Activated T-cell treated with anti-CD3 and anti-CD28 coated beads, Interleukin-2, amount 50 U/mL, for 4 hours (primary cell): ENCODE measurements around the gene ECE2. TPM values are rescaled to one million over a fixed set of nuclear protein-coding genes. Genes with fewer than 3 reads are reported as not detected.
"Not testable (repeated sequence)": the region's sequence is repeated elsewhere in the genome, so short reads cannot be mapped to it uniquely, and the experiment has no call there.

ENCODE experiments used
- ATAC-seq, 2 donors: fragments of 200-7000 bp; cut with Tn5 transposase; one replicate each; pipeline ENCODE4 v1.10.0; 2021
- DNase-seq: peaks from one replicate; pipeline ENCODE4 v3.0.0-alpha.2; 2020
- H3K27me3 Mint-ChIP-seq: one replicate; pipeline ENCODE4 v1.8.0; 2021; ENCODE audit warnings: low read depth, mixed read lengths
- H3K36me3 Mint-ChIP-seq: one replicate; pipeline ENCODE4 v1.8.0; 2022; ENCODE audit warnings: mixed read lengths; ENCODE audit not compliant: insufficient read depth
- H3K4me1 Mint-ChIP-seq: one replicate; pipeline ENCODE4 v1.8.0; 2021; ENCODE audit warnings: low read depth, mixed read lengths
- H3K4me3 Mint-ChIP-seq: one replicate; pipeline ENCODE4 v1.8.0; 2021; ENCODE audit warnings: mild to moderate bottlenecking, moderate library complexity, mixed read lengths
- H3K9me3 Mint-ChIP-seq: one replicate; pipeline ENCODE4 v1.8.0; 2021; ENCODE audit warnings: mixed read lengths
- total RNA-seq, 3 donors: library from RNA; stranded (reverse); gene quantifications; one replicate each; pipeline ENCODE4 v1.2.1, GENCODE V29; 2021

ECE2 gene
- total RNA-seq, 3 donors from 2014 or later = not detected

DNA sequence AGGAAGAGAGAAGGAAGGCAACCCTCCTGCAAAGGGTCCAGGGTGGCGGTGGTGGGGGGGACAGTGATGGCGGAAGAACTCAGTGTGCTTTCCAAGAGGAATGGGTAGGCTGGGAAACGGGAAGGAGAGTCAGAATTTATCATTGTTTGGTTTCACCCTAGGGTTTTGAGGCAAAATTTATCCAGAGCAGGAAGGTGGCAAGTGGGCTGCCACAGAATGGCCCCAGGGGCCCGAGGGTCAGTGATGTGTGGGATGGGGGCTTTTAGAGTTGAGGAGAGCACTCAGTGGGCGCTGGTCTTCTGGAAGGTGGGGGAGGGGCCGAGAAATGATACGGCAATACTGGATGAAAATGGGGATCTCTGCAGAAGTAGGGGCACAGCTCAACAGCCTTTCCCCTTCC is 62.2 kb downstream of the ECE2 start:
- no peak for ATAC-seq
- DNase-seq = no peak

DNA sequence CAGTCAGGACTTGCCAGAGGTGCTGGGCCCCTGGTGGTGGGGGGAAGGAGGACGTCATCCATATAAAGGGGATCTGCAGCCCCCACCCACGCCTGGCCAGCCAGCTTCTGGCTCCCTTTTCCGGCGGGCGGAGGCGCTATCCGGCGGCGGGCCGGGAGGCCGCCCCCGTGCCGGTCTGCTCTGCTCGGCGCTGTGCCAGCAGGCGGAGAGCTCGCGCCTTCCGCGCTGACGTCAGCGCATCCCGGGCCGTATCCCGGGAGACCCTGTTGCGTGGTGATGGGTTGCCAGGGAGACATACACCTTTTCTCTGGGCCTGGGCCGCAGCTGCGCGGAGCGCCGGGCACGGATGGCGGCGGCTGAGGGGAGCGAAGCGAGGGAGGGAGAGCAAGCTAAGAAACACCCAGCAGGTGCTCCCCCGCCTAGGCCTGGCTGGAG is 62.7 kb downstream of the ECE2 start:
- Mint-ChIP-seq H3K36me3 (peaks cover 19% of the 10 kb centered on the region), H3K27me3 (no peaks in the 10 kb centered on the region), H3K4me3 (no peak overlapping the region), H3K9me3 (no peaks in the 10 kb centered on the region), H3K4me1 (peaks cover 44% of the 10 kb centered on the region)
- DNase-seq (no peak), ATAC-seq (no peak)

More for the DNA sequence above, 62.2 kb downstream of the ECE2 start:
- Mint-ChIP-seq H3K36me3 (peaks cover 25% of the 10 kb centered on the region), H3K4me3 (peak overlapping the region; percentile 49), H3K4me1 (peaks cover 50% of the 10 kb centered on the region), H3K9me3 (no peaks in the 10 kb centered on the region), H3K27me3 (no peaks in the 10 kb centered on the region)

DNA sequence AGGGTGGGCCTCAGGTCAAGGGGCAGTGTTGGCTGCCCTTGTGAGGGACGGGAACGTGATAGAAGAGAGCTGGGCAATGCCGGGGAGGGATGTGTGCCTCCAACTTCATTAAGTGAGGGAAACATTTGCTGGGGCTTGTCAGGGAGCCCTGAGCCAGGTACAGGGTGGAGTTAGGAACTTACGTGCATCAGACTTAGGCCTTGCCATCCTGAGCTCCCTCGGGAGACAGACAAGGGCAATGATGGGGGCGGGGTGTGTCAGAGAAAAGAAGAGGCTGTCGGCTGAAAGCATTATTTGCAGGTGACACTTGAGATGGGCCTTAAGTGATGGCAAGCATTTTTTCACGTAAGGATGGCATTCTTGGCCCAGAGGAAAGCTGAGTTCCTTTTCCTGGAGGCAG is 63.2 kb downstream of the ECE2 start:
- H3K4me1 Mint-ChIP-seq = peaks cover 40% of the 10 kb centered on the region
- peaks cover 15% of the 10 kb centered on the region for H3K36me3 Mint-ChIP-seq
- no peak overlapping the region for H3K4me3 Mint-ChIP-seq
- no peak for ATAC-seq
- no peaks in the 10 kb centered on the region for H3K27me3 Mint-ChIP-seq
- DNase-seq = no peak
- no peaks in the 10 kb centered on the region for H3K9me3 Mint-ChIP-seq

DNA sequence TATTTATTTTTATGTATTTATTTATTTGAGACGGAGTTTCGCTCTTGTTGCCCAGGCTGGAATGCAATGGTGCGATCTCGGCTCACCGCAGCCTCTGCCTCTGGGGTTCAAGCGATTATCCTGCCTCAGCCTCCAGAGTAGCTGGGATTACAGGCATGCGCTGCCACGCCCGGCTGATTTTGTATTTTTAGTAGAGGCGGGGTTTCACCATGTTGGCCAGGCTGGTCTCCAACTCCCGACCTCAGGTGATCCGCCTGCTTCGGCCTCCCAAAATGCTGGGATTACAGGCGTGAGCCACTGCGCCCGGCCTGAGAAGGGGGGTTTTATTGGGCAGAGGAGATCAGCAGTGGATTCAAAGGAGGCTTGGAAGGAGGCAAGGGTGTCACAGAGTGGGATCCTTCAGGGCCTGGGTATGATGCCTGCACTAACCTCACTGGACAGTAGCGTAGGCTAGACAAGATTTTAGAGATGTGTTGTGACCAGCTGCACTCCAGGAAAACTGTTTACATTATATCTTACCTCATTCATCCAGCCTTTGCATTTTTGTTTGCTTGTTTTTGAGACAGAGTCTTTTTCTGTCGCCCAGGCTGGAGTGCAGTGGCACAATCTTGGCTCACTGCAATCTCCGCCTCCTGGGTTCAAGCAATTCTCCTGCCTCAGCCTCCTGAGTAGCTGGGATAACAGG is 63.8 kb downstream of the ECE2 start:
- H3K4me3 Mint-ChIP-seq, H3K36me3 Mint-ChIP-seq, H3K9me3 Mint-ChIP-seq, H3K27me3 Mint-ChIP-seq, DNase-seq, ATAC-seq: not testable (repeated sequence)
- peaks cover 34% of the 10 kb centered on the region for H3K4me1 Mint-ChIP-seq

DNA sequence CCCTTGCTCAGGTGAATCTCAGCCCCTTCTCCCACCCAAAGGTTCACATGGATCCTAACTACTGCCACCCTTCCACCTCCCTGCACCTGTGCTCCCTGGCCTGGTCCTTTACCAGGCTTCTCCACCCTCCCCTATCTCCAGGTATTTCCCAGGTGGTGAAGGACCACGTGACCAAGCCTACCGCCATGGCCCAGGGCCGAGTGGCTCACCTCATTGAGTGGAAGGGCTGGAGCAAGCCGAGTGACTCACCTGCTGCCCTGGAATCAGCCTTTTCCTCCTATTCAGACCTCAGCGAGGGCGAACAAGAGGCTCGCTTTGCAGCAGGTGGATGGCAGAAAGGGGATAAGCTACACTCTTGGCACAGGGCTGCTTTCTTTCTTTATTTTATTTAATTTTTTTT is 66.1 kb downstream of the ECE2 start:
- Mint-ChIP-seq H3K27me3 (no peaks in the 10 kb centered on the region), H3K4me3 (no peak overlapping the region), H3K4me1 (peaks cover 19% of the 10 kb centered on the region), H3K36me3 (peaks cover 10% of the 10 kb centered on the region), H3K9me3 (no peaks in the 10 kb centered on the region)
- ATAC-seq (no peak), DNase-seq (no peak)

Other genes with a start within 250 kb of the ECE2 start
- not detected for gene HTR3D, start 244.3 kb upstream of the ECE2 start, total RNA-seq
- gene HTR3C, start 223.0 kb upstream of the ECE2 start, total RNA-seq = not detected
- not detected for gene HTR3E, start 179.0 kb upstream of the ECE2 start, total RNA-seq
- gene EIF2B5, start 140.7 kb upstream of the ECE2 start, total RNA-seq = 10 to 100 TPM; 91.7 to 94.5 (median 92.6) TPM
- 10 to 100 TPM; 38.7 to 46.4 (median 40.3) TPM for gene DVL3, start 120.6 kb upstream of the ECE2 start, total RNA-seq
- 100 to 1,000 TPM; 242 to 255 (median 251) TPM for gene AP2M1, start 101.2 kb upstream of the ECE2 start, total RNA-seq
- gene ABCF3, start 89.8 kb upstream of the ECE2 start, total RNA-seq = 10 to 100 TPM; 79.7 to 91.2 (median 84.4) TPM
- under 1 TPM in 1 of 3 donors, not detected in 2; 0.16 TPM for gene VWA5B2, start 46.4 kb upstream of the ECE2 start, total RNA-seq
- 10 to 100 TPM; 89.9 to 93.7 (median 92.5) TPM for gene ALG3, start 27.1 kb upstream of the ECE2 start, total RNA-seq
- 10 to 100 TPM; 15.2 to 19.7 (median 18.1) TPM for gene EEF1AKMT4, start 26.4 kb upstream of the ECE2 start, total RNA-seq
- under 1 TPM; 0.34 to 0.53 (median 0.35) TPM for gene CAMK2N2, start 14.5 kb upstream of the ECE2 start, total RNA-seq
- gene PSMD2, start 23.2 kb downstream of the ECE2 start, total RNA-seq = 100 to 1,000 TPM; 497 to 520 (median 498) TPM
- 1,000 to 10,000 TPM in 2 of 3 donors, 100 to 1,000 TPM in 1; 990 to 1,057 (median 1,007) TPM for gene EIF4G1, start 38.6 kb downstream of the ECE2 start, total RNA-seq
- 1 to 10 TPM; 3.5 to 4.4 (median 3.7) TPM for gene FAM131A, start 61.6 kb downstream of the ECE2 start, total RNA-seq
- gene CLCN2, start 85.6 kb downstream of the ECE2 start, total RNA-seq = 1 to 10 TPM; 4.5 to 5.2 (median 5.0) TPM
- gene POLR2H, start 85.7 kb downstream of the ECE2 start, total RNA-seq = 100 to 1,000 TPM; 146 to 170 (median 165) TPM
- gene THPO, start 102.2 kb downstream of the ECE2 start, total RNA-seq = not detected
- under 1 TPM in 2 of 3 donors, not detected in 1; 0.11 to 0.33 TPM for gene CHRD, start 104.0 kb downstream of the ECE2 start, total RNA-seq